CD14-positive monocyte (primary cell): ENCODE data around the gene KIR2DL4. TPM values are rescaled to one million over a fixed set of nuclear protein-coding genes. Genes with fewer than 3 reads are reported as not detected.
"Not testable (repeated sequence)": the region's sequence is repeated elsewhere in the genome, so short reads cannot be mapped to it uniquely, and the experiment has no call there.

Experiments
- DNase-seq, 3 donors: peaks; one replicate each; pipeline ENCODE4 v3.0.0-alpha.2; 2011 to 2022
- H2AFZ ChIP-seq: 2 replicates; pipeline ENCODE4 v1.6.0; 2012; ENCODE audit warnings: mild to moderate bottlenecking, low read depth, low read length, inconsistent platforms; ENCODE audit not compliant: insufficient read depth, poor library complexity, severe bottlenecking
- H3K27ac ChIP-seq, 2 donors: 1 replicate in 1 of 2; 2 replicates in 1 of 2; pipeline ENCODE4 v1.5.1; 2012 to 2013; ENCODE audit warnings: low read length in 2 of 2, control low read depth in 1 of 2, inconsistent platforms in 1 of 2, low read depth in 1 of 2, mild to moderate bottlenecking in 1 of 2
- H3K27me3 ChIP-seq, 2 donors: one replicate each; pipeline versions ENCODE4 v1.6.0 to v1.6.1; 2011 to 2013; ENCODE audit warnings: low read length in 2 of 2; ENCODE audit not compliant: control insufficient read depth in 2 of 2, insufficient read depth in 2 of 2
- H3K36me3 ChIP-seq, 2 donors: replicated peaks in 1 of 2; 1 replicate in 1 of 2; 2 replicates in 1 of 2; pipeline versions ENCODE4 v1.5.1 to v1.6.1; 2012 to 2013; ENCODE audit warnings: low read length in 2 of 2, control low read depth in 1 of 2, inconsistent platforms in 1 of 2, mild to moderate bottlenecking in 1 of 2; ENCODE audit not compliant: insufficient read depth in 2 of 2, control insufficient read depth in 1 of 2
- H3K4me1 ChIP-seq, 2 donors: 1 replicate in 1 of 2; 2 replicates in 1 of 2; pipeline versions ENCODE4 v1.5.1 to v1.6.1; 2012 to 2013; ENCODE audit warnings: low read length in 2 of 2, control low read depth in 1 of 2, inconsistent platforms in 1 of 2, mild to moderate bottlenecking in 1 of 2, moderate library complexity in 1 of 2; ENCODE audit not compliant: insufficient read depth in 2 of 2, control insufficient read depth in 1 of 2
- H3K4me2 ChIP-seq: replicated peaks from 2 replicates; pipeline ENCODE3; 2012; ENCODE audit warnings: low read length, moderate library complexity, mild to moderate bottlenecking; ENCODE audit not compliant: poor library complexity, severe bottlenecking; ENCODE audit errors: extremely low read depth
- H3K4me3 ChIP-seq, 3 experiments: fragments of 200-600 bp in 1 of 3; sonication (generic) in 1 of 3; replicated peaks in 1 of 3; 1 replicate in 2 of 3; 2 replicates in 1 of 3; pipeline ENCODE4 v1.5.1; 2011 to 2013; ENCODE audit warnings: low read length in 3 of 3, mild to moderate bottlenecking in 3 of 3, control low read depth in 2 of 3, low read depth in 2 of 3, inconsistent platforms in 1 of 3, moderate library complexity in 1 of 3
- H3K79me2 ChIP-seq: 2 replicates; pipeline ENCODE4 v1.6.0; 2012; ENCODE audit warnings: mild to moderate bottlenecking, control low read depth, inconsistent platforms, low read length, moderate library complexity; ENCODE audit not compliant: insufficient read depth
- H3K9ac ChIP-seq: 2 replicates; pipeline ENCODE4 v1.6.0; 2017; ENCODE audit warnings: low read length, mild to moderate bottlenecking; ENCODE audit not compliant: insufficient read depth, poor library complexity, severe bottlenecking
- H3K9me3 ChIP-seq, 2 donors: replicated peaks in 1 of 2; 1 replicate in 1 of 2; 2 replicates in 1 of 2; pipeline versions ENCODE4 v1.5.1 to v1.6.1; 2012 to 2013; ENCODE audit warnings: low read length in 2 of 2, control low read depth in 1 of 2; ENCODE audit not compliant: control insufficient read depth in 1 of 2, insufficient read depth in 1 of 2
- H4K20me1 ChIP-seq: 2 replicates; pipeline ENCODE4 v1.6.0; 2012; ENCODE audit warnings: mild to moderate bottlenecking, low read length, control low read depth, moderate library complexity; ENCODE audit not compliant: insufficient read depth
- H3K27ac Mint-ChIP-seq, 7 donors: one replicate each; pipeline ENCODE4 v1.8.0; 2020; ENCODE audit warnings: mild to moderate bottlenecking in 7 of 7, mixed read lengths in 7 of 7, moderate library complexity in 6 of 7, inconsistent platforms in 2 of 7
- H3K27me3 Mint-ChIP-seq, 3 donors: one replicate each; pipeline ENCODE4 v1.8.0; 2021 to 2022; ENCODE audit warnings: low read depth in 3 of 3, mild to moderate bottlenecking in 3 of 3, mixed read lengths in 3 of 3, moderate library complexity in 3 of 3, inconsistent platforms in 1 of 3
- H3K36me3 Mint-ChIP-seq, 2 donors: one replicate each; pipeline ENCODE4 v1.8.0; 2020; ENCODE audit warnings: mixed read lengths in 2 of 2, inconsistent platforms in 1 of 2, mild to moderate bottlenecking in 1 of 2
- H3K4me1 Mint-ChIP-seq: one replicate; pipeline ENCODE4 v1.8.0; 2020; ENCODE audit warnings: mild to moderate bottlenecking, mixed read lengths
- H3K4me3 Mint-ChIP-seq, 2 donors: one replicate each; pipeline ENCODE4 v1.8.0; 2020; ENCODE audit warnings: mild to moderate bottlenecking in 2 of 2, mixed read lengths in 2 of 2, moderate library complexity in 1 of 2
- H3K9me3 Mint-ChIP-seq, 7 donors: one replicate each; pipeline ENCODE4 v1.8.0; 2020 to 2022; ENCODE audit warnings: mixed read lengths in 7 of 7, mild to moderate bottlenecking in 6 of 7, moderate library complexity in 6 of 7, inconsistent platforms in 2 of 7
- CTCF ChIP-seq: fragments of 200-600 bp; IDR thresholded peaks from one replicate; pipeline ENCODE4 v1.8.0; 2022; ENCODE audit warnings: antibody characterized with exemption, mild to moderate bottlenecking
- WGBS: methylation state at CpG from one replicate; pipeline ENCODE4 v1.1.5; 2013; ENCODE audit warnings: missing lambda C conversion rate; ENCODE audit not compliant: insufficient coverage; 5-methylcytosine and 5-hydroxymethylcytosine counted together
- intact Hi-C, 2 donors: fragments of 100-400 bp; cut with micrococcal nuclease; formaldehyde crosslinking; loops; one replicate each; pipeline versions ENCODE4 v1.15.0 to v1.15.1; 2023
- polyA plus RNA-seq, 3 donors: library from polyadenylated mRNA; depleted of rRNA in 1 of 3; unstranded in 2 of 3; stranded (reverse) in 1 of 3; fragments of 300-500 nt in 2 of 3; fragments of >200 nt in 1 of 3; fragmentation: Illumina TruSeq in 2 of 3; gene quantifications; 1 replicate in 2 of 3; 2 replicates in 1 of 3; pipeline ENCODE4 v1.2.3, GENCODE V29; 2012 to 2021

The KIR2DL4 gene
- polyA plus RNA-seq, 3 donors, result 0.12 to 0.17 (median 0.14) TPM

DNA sequence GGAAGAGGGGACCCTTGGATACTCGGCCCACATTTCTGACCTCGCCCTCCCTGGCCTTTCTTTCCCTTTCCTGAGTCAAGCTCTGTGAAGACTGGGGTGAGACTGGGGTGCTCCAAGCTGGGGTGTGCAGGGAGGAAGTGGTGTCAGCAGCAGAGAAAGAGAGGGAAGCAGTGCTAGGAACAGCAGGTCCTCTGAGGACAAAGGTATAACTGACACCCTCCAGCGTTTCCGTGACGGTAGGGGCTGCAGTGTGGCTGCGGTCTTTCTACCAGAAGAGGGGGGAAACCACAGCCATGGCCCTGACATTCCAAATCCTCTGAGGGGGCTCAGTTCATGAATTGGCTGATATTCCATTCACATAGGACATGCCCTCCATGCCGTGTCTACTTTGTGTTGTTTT lies 47.9 kb downstream of the KIR2DL4 start:
- Mint-ChIP-seq H3K27ac (peak overlapping the region in 1 of 7 donors; percentile 66), H3K4me3 (no peak overlapping the region), H3K9me3 (peaks cover 2 to 8% (median 3%) of the 10 kb centered on the region in 7 donors), H3K36me3 (no peaks in the 10 kb centered on the region), H3K4me1 (peaks cover 32% of the 10 kb centered on the region), H3K27me3 (peaks cover 7 to 24% (median 23%) of the 10 kb centered on the region in 3 donors)
- 19% methylated on average over 6 of the region's 7 CpGs for WGBS
- Histone ChIP-seq H3K4me3 (no peak overlapping the region), H3K9me3 (no peaks in the 10 kb centered on the region), H2AFZ (no peak overlapping the region), H3K79me2 (no peaks in the 10 kb centered on the region), H3K36me3 (no peaks in the 10 kb centered on the region), H3K27ac (no peak overlapping the region), H4K20me1 (no peaks in the 10 kb centered on the region), H3K9ac (no peak overlapping the region), H3K4me2 (no peak overlapping the region), H3K4me1 (peaks cover 19% of the 10 kb centered on the region in 2 donors), H3K27me3 (peaks cover 0 to 2% of the 10 kb centered on the region in 2 donors)
- DNase-seq, result peak in 2 of 3 donors; percentile 20 to 44
- no peak for TF ChIP-seq CTCF
- intact Hi-C loops, result no loop called here

DNA sequence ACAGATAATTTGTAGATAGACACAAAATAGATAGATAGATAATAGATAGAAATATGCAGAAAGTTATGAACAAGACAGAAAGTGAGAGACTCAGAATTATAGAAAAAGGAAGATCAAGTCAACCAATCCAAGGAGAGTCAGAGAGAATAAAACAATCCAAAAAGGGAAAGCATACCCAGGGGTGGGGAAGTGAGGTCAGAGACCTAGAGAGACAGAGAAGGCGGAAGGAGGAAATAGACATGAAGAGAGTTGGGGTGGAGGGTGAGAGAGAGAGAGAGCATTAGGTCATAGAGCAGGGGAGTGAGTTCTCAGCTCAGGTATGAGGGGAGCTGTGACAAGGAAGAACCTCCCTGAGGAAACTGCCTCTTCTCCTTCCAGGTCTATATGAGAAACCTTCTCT lies 51.8 kb downstream of the KIR2DL4 start:
- H4K20me1 ChIP-seq, H3K79me2 ChIP-seq, H3K4me3 ChIP-seq, H3K9me3 Mint-ChIP-seq, H3K9ac ChIP-seq, H3K4me2 ChIP-seq, H2AFZ ChIP-seq, H3K4me3 Mint-ChIP-seq, H3K9me3 ChIP-seq, intact Hi-C loops, H3K36me3 ChIP-seq, H3K36me3 Mint-ChIP-seq, H3K27me3 ChIP-seq: not testable (repeated sequence)
- Mint-ChIP-seq H3K27ac (peak overlapping the region; percentile 25 to 76 (median 51)), H3K4me1 (peaks cover 42% of the 10 kb centered on the region), H3K27me3 (peaks cover 6 to 26% (median 15%) of the 10 kb centered on the region in 3 donors)
- peak; percentile 53 to 84 (median 74) for DNase-seq
- Histone ChIP-seq H3K27ac (peak overlapping the region in 1 of 2 donors; percentile 41), H3K4me1 (peaks cover 34 to 36% of the 10 kb centered on the region in 2 donors)
- 0% methylated on average over 1 of the region's 1 CpG for WGBS

- Mint-ChIP-seq H3K27me3 (peaks cover 14 to 19% (median 18%) of the 10 kb centered on the region in 3 donors), H3K4me1 (peaks cover 42% of the 10 kb centered on the region), H3K27ac (peak overlapping the region in 2 of 7 donors; percentile 74 to 96)
- not testable (repeated sequence) for H4K20me1 ChIP-seq, H3K36me3 Mint-ChIP-seq, H3K4me2 ChIP-seq, H3K9me3 Mint-ChIP-seq, H3K36me3 ChIP-seq, H3K4me3 Mint-ChIP-seq, H2AFZ ChIP-seq, H3K9ac ChIP-seq, H3K79me2 ChIP-seq, H3K27me3 ChIP-seq, H3K4me3 ChIP-seq, H3K9me3 ChIP-seq
- WGBS, result no CpG with 5 or more reads among the region's 3 CpGs
- intact Hi-C loops, result loop anchor here in 1 of 2 donors (2.0 kb wide), 1 partner anchor 16 kb away; the partner anchor contains the start of gene FCAR
- Histone ChIP-seq H3K27ac (peak overlapping the region in 1 of 2 donors; percentile 91), H3K4me1 (peaks cover 27% of the 10 kb centered on the region in 2 donors)
- peak in 2 of 3 donors; percentile 60 to 68 for DNase-seq
Measured at GRCh38 chr19:54858476-54858875, 55.1 kb downstream of the KIR2DL4 start.

GRCh38 chr19:54859421-54859820 lies 56.0 kb downstream of the KIR2DL4 start:
- Mint-ChIP-seq H3K4me3 (peak overlapping the region in 1 of 2 donors; percentile 58), H3K27me3 (peaks cover 8 to 19% (median 12%) of the 10 kb centered on the region in 3 donors), H3K4me1 (peaks cover 42% of the 10 kb centered on the region), H3K27ac (peak overlapping the region; percentile 80 to 97 (median 93))
- not testable (repeated sequence) for H4K20me1 ChIP-seq, H3K9me3 Mint-ChIP-seq, H2AFZ ChIP-seq, H3K36me3 ChIP-seq, H3K79me2 ChIP-seq, H3K27me3 ChIP-seq, H3K4me2 ChIP-seq, H3K4me3 ChIP-seq, H3K9me3 ChIP-seq, H3K36me3 Mint-ChIP-seq
- WGBS, result 25% methylated on average over 2 of the region's 7 CpGs
- peak overlapping the region; percentile 68 to 91 for H3K27ac ChIP-seq
- DNase-seq, result peak; percentile 89 to 98 (median 95)
- peak overlapping the region; percentile 40 for H3K9ac ChIP-seq
- intact Hi-C loops, result loop anchor here in 1 of 2 donors (2.0 kb wide), 1 partner anchor 15 kb away; the partner anchor contains the start of gene FCAR
- H3K4me1 ChIP-seq, result peaks cover 27% of the 10 kb centered on the region in 2 donors
